HG03460 (cell line): ENCODE data around the gene ERC2.
"Not testable (repeated sequence)": the region's sequence is repeated elsewhere in the genome, so short reads cannot be mapped to it uniquely, and the experiment has no call there.

Experiments used
- ATAC-seq: cut with Tn5 transposase; IDR thresholded peaks from one replicate; pipeline ENCODE4 v1.9.1; 2021; ENCODE audit not compliant: unreplicated experiment

The ERC2 gene

DNA sequence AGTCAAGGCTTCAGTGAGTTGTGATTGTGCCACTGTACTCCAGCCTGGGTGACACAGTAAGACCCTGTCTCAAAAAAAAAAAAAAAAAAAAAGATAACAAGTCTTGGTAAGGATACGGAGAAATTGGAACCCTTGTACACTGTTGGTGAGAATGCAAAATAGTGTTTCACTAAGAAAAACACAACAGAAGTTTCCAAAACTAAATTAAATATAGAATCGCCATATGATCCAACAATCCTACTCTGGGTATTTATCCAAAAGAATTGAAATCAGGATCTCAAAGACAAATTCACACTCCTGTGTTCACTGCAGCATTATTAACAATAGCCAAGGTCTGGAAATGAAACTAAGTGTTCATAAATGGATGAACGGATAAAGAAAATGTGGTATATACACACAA, 149.4 kb downstream of the ERC2 start:
- no peak for ATAC-seq

DNA sequence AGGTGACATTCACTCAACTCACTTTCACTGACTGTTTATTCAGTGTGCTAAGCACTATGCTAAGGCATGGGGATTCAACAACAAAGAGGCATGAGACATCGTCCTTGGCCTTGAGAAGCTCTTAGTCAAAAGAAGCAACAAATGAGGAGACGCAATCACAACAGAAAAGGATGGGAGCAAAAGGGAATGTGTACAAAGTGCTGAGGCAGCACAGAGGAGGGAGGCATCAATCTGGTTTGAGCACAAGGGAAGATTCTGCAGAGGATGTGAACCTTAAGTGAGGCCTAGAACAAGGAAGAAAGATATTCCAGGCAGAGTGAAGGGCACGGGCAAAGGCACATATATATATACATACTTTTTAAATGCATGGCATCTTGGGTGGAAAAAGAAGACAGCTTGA, 151.3 kb downstream of the ERC2 start:
- no peak for ATAC-seq

DNA sequence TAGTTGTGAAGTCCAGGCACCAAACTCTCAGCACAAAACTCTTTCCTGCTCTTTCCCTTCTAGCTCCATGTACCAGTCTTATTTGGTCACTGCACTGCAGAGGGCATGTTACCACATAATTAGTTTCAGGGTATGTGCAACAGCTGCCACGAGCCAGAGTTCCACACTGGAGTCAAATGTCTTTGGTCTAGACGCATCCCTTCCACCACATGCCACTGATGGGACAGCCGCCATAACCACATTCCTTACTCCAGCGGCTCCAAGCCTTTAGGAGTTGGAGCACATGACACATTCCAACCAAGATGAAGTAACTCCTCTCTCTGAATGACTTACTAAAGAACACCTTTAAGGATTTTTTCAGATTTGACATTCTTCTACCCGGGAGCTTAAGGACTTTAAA, 153.4 kb downstream of the ERC2 start:
- no peak for ATAC-seq

DNA sequence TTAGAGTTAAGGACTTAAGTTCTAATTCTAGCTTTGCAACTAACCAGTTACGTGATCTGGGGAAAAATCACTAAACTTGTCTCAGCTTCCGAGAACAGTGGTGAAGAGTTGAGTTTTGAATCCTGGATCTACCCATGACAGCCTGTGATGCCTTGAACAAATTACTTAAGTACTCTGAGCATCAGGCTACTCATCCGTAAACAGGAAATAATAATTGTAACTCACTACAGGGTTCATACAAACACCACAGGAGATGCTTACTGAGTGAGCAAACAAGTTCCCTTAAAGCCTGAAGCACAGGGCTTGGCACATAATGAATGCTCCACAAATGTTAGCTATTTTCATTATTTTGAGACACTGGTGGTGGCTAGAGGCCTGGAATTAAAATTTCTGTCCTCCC, 158.8 kb downstream of the ERC2 start:
- no peak for ATAC-seq

DNA sequence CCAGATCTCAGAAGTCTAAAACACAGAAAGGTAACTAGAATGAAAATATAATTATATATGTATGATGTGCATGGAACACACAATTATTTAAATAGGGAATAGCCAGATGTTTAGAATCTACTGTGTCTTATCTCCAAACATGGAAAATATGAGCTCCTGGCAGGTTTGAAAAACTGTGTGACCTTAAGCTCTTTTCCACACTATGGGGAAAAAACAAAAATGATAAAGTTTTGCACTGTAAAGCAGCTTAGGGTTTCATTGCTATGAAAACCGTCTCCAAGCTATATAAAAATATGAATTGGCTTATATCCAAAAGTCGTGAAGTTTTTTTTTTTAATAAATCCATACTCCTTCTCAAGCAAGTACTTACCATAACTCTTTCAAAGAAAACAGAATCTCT, 159.8 kb downstream of the ERC2 start:
- no peak for ATAC-seq

DNA sequence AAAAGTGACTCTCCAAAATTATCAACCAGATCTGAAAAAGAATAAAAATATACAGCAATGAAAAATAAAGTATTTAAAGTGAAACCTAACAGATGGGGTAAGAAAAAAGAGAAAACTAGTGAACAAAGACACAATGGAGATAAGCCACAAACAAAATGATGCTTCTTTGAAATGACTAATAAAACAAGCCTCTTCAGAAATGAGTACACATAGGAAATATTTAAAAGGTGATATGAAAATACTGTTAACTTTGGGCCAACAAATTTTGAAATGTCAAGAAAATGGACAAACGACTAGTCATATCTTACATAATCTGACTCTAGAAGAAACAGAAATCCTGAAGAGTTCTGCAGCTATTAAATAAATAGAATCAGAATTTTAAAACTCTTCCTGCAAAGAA, 164.2 kb downstream of the ERC2 start:
- ATAC-seq: no peak

DNA sequence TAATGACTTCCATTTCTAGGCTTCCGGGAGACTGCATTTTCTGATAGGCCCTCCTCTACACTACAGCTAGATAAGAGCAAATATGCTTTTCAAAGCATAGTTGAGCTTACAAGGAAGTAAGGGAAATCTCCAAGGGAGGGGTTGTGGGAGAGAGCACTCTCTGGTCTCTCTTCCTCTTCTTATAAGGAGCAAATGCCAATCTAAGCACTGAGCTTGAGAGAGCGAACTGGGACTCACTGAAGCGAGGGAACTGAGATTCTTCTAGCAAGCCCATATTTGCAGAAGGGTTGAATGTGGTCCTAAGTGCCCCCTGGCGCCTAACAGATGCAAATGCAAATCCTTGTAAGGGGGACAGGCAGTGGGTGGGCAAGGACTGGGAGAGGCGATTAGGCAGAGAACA, 164.8 kb downstream of the ERC2 start:
- ATAC-seq: peak; percentile 80

DNA sequence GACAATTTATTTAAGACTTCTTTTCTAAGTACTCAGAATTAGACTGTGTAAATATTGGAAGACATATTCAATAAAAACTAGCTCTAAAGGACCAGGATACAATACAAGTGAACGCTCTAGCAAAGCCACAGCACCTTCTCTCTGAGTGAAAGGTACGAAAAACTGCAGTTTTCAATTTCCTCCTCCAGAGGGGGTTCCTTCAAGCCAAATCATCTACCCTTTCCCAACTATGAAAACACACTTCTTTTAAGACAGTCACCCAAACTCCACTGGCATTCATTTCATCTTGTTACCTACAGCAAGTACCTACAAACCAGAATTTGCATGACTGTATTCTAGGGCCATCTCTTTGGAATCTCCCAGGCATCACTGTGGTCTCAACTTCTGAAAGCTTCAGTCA, 165.8 kb downstream of the ERC2 start:
- ATAC-seq: no peak

DNA sequence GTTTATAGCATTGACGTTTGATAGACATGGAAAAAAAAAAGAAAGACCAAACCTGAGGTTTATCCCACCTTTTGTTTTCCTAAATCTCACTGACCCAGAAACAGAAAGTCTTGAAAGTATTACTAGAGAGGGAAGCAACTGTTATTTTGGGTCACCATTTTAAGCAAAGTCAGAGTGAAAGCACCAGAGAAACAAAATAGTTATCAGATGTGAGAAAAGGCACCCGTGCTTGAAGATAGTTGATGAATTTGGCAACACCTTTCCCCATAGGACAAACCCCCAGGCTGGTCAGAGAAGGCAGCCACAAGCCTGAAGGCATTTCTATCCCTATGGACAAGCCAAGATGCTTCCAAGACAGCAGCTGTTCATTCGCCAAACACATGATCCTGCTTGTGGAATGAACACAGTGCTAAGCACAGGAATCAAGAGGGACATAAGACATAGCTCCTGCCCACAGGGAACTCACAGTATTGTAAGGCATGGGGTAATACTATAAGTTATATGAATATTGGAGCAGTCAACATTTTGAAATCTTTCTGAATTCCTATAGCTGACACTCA, 170.9 kb downstream of the ERC2 start:
- ATAC-seq: no peak

DNA sequence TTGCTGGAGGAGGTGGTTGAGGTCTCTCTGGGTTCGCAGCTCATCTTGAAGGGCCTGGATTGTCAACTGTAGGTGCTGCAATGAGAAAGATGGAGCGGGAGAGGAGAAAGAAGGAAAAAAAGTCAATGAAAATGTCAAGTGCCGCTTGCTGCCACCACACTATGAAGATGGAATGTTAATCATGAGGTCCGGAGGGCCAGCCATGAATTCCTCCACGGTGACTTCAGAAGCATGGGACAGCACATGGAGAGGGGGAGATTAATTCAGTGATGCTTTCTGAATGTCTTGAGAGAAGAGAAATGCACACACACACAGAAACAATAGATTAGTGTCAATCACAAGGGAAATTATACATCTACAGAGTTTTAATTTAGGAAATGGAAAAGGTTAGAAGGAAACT, 171.9 kb downstream of the ERC2 start:
- no peak for ATAC-seq

DNA sequence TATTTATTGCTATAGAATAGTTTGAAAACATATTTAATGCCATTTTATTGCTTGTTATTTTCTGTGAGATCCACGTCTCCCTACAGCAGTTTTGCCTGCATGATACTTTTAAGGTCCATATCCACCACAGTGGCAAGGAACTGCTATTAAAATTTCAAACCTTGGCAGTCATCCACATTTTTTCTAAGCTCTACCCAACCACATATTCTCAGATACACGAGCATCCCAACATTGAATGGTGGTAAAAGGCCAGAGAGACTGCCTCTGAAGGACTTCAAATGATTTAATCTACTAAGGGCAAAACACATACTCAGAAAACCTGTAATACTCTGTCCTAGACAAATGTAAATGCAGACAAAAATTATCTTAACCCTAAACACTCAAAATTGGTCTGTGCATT, 173.1 kb downstream of the ERC2 start:
- no peak for ATAC-seq

DNA sequence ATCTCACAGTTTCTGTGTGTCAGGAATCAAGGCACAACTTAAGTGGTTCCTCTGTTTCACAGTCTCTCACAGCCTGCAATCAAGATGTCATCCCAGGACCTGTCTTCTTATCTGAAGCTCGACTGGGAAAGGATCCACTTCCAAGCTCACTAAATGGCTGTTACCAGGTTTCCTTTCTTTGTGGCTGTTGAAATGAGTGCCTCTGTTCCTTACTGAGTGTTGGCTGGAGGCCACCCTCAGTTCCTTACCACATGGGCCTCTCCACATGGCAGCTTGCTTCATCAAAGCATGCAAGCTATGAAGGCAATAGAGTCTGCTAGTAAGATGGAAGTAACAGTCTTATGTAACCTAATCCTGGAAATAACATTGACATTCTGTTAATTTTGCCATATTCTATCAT, 174.0 kb downstream of the ERC2 start:
- ATAC-seq: no peak

DNA sequence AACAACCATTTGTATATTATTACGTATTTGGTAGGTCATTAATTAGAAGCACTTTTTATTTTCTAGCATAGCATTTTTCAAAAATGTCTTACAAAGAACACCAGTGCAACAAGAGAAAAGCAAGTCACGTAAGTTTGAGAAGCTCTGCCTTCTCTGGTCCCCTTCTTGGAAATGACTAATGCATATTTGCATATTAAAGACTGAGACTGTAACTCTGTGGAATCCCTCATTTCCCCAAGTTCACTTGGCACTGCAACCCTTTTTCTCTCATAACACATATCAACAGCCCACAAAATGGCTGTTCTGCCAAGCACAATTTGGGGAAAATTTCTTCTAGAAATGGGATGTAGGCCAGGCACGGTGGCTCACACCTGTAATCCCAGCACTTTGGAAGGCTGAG, 176.3 kb downstream of the ERC2 start:
- ATAC-seq: no peak

DNA sequence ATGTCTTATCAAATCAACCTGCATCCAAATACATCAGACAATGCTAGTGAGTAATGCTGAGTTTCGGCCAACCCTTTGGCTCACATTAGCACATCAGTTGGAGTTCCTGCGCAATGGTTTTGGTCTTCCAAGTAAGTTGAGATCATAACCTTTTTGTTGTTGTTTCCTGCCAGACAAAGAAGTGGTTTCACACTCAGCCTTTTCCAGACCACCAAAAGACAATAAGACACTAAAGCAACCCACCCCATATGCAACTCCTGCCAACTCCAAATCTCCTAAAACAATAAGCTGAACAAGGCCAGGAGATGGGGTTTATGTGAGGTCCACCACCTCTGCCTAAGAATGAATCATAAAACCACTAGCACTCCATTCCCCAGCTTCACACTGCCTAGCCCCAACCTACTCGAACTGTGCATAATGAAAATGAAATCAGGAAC, 177.0 kb downstream of the ERC2 start:
- no peak for ATAC-seq

DNA sequence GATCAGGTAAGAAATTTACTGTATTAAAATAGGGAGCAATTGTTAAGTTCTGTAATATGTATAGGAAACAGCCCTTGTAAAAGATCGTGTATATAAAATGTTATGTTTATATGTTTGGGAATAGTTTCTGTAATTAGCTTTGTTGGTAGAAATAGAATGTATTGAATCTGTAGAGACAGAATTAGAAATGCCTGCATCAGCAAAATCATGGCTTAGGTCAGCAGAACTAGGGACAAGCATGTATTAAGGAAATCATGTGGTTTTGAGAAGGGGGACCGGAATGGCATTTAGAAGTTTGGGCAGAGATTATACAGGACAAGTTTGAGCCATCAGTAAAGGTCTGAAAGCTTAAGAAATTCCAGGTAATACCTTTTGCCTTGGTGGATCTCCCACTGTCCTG, 177.9 kb downstream of the ERC2 start:
- no peak for ATAC-seq

DNA sequence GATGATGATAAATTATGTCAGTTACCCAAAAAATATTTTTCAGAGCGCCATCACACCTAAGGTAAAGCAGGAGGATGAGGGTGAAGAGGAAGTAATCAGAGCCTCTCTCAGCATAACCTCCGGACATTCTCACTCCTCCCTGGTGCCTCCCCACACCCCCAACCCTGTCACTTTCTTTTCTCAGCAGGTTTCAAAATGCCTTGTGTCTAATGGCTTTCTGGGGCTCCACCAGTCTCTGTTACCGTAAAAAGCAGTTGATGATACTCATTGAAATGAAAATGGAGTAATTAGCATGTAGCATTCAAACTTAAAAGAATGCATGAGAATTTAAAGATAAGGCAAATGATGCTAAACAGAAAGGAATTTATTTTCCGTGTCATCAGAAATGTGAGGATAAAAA, 180.0 kb downstream of the ERC2 start:
- ATAC-seq: no peak

DNA sequence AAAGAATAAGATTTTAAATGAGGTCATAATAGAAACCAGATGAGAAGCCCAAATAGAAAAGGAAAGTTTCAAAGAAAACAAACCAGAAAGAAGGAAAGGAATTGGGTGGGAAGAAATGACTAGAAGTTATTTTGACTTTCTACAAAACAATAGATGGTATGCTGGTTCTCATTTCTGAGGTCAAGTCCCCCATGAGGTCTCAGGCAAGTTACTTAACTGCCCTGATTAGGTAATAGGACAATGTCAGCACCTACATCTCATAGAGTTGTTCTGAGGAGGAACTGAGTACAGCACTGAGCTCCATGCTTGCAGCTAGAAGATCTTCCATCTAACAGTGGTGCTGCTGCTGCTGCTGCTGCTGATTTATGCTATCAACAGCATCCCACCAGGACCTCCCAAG, 185.9 kb downstream of the ERC2 start:
- ATAC-seq: no peak

DNA sequence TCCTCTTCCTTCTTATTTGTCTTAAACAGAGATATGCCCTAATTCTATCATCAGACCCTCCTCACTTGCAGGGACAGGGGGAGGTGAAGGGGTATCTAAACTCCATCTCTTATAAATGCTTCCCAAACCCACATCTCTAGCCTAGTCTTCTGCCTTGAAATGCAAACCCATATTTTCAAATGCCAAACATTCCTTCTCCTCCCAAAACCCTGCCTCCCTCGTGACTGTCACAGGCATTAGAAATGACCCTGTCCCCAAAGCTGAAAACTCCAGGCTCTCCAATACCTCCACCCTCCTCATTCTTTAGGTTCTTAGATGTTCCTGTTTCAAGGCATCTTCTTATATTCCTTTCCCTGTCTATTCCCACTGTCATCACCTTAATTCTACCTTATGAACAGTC, 191.0 kb downstream of the ERC2 start:
- ATAC-seq: no peak

DNA sequence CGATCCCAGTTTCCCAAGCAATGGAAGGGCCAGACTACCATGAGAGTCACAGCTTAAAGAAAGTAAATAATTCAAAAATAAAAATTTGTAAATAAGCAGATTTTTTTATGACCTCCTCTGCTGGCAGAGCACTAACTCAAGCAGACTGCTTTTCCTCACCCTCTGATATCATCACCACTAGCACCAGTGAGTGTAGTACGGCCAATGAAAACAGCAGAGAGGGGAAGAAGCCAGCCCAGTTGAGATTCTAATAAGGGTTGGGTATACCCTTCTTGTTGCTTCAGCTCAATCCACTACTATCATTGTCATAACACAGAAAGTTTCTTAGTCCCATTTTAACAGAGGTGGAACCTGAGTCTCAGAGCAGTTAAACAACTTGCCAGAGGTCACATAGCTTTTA, 193.1 kb downstream of the ERC2 start:
- ATAC-seq: no peak

DNA sequence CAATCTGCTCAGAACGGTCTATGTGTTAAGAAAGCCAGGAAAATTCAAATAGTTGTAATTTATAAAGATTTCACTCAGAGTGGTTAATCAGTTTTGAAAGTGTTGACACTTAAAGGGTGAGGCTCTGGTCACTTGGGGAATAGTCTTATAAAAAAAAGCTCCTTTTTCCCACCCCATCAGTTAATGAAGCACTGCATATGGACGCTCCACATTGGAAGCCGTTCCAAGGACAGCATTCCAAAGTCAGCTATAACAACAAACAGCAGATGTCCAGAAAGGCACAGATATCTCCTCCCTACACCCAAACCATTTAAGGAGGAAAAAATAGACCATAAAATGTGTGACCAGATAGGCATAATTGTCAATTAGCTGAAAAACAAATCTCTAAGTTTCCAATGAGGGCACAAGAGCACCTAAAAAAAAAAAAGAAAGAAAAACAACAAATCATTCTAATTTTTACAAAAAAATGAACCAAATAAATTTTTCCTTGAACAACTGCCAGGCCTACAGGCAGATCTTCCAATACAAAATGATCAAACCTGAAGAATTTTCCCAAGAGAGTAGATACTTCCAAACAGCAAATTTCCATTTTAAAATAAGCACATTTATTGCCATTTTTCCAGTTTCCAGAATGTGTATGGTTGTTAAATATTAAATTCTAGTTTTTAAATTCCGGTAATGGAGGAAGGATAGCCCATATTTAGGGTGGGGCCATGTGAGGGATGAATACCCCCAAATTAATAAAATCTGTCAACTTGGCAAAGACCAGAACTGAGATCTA, 198.3 kb downstream of the ERC2 start:
- no peak for ATAC-seq

DNA sequence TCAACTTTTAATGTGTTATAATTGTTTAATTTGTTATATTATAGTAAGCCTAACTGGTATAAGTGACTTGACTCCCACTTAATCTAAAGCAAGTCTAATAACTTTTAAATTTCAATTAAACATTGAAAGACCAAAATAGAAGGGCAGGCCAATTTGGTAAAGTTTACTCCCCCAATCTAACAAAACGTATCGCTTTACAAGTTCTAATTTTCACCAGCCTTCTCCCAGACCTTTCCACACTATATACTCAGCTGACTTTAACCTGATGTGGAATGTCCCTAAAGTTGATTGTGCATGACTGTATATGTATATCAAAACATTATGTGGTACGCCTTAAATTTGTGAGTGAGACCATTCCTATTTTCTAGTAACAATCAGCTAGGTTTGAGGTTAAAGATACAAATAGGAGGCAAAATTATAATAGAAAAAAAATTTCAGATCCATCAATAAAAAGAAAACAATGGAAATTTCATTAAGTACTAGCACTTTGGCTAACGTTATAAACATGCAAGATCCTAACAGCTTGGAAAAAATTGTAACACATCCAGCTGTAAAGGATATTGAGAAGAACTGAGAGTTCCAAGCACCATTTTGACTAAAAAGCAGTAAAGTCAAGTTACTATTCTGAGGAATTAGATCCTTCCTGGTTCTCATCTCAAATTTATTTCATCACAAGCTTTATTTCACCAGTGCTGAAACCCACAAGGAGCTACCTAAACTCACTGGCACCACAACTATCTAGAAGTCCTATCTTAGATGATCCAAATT, 199.5 kb downstream of the ERC2 start:
- no peak for ATAC-seq

DNA sequence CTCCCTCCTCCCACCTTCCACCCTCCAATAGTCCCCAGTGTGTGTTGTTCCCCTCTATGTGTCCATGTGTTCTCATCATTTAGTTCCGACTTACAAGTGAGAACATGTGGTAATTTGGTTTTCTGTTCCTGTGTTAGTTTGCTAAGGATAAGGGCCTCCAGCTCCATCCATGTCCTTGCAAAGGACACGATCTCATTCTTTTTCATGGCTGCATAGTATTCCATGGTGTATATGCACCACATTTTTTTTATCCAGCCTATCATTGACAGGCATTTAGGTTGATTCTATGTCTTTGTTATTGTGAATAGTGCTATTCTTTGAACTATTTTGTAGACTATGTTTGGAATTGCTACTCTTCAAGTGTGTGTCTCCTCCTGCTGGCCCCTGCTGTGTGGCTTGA, 206.4 kb downstream of the ERC2 start:
- ATAC-seq: not testable (repeated sequence)
